Ishikawa (cell line): ENCODE data around the gene GINS2.

Experiments
- CEBPB ChIP-seq: IDR thresholded peaks from 2 replicates; pipeline ENCODE4 v1.6.1; 2012
- CREB1 ChIP-seq: IDR thresholded peaks from 2 replicates; pipeline ENCODE4 v1.6.1; 2012; ENCODE audit warnings: low read depth
- EGR1 ChIP-seq: IDR thresholded peaks from 2 replicates; pipeline ENCODE4 v1.6.1; 2012
- EP300 ChIP-seq: IDR thresholded peaks from 2 replicates; pipeline ENCODE4 v1.6.1; 2012; ENCODE audit warnings: borderline replicate concordance
- FOXM1 ChIP-seq: IDR thresholded peaks from 2 replicates; pipeline ENCODE4 v1.6.1; 2012; ENCODE audit warnings: low read depth, borderline replicate concordance
- MAX ChIP-seq: IDR thresholded peaks from 2 replicates; pipeline ENCODE4 v1.6.1; 2012
- NFIC ChIP-seq: IDR thresholded peaks from 2 replicates; pipeline ENCODE4 v1.6.1; 2012
- RAD21 ChIP-seq: IDR thresholded peaks from 2 replicates; pipeline ENCODE4 v1.6.1; 2012; ENCODE audit warnings: low read depth
- TAF1 ChIP-seq: IDR thresholded peaks from 2 replicates; pipeline ENCODE4 v1.6.1; 2012; ENCODE audit warnings: low read depth, mild to moderate bottlenecking
- TCF12 ChIP-seq: IDR thresholded peaks from 2 replicates; pipeline ENCODE4 v1.6.1; 2012; ENCODE audit warnings: low read depth
- TEAD4 ChIP-seq: IDR thresholded peaks from 2 replicates; pipeline ENCODE4 v1.6.1; 2012
- YY1 ChIP-seq: IDR thresholded peaks from 2 replicates; pipeline ENCODE4 v1.6.1; 2012; ENCODE audit warnings: low read depth
- ZBTB7A ChIP-seq: IDR thresholded peaks from 2 replicates; pipeline ENCODE4 v1.6.1; 2012; ENCODE audit warnings: low read depth
- TF ChIP-seq, protein P1 (sequence below): IDR thresholded peaks from 2 replicates; pipeline ENCODE4 v1.6.1; 2012
- TF ChIP-seq, protein P2 (sequence below): IDR thresholded peaks from 2 replicates; pipeline ENCODE4 v1.6.1; 2012; ENCODE audit warnings: low read depth, mild to moderate bottlenecking

The GINS2 gene

GRCh38 chr16:85707528-85708095 is 18.9 kb upstream of the GINS2 start:
- TF ChIP-seq, protein P1, sequence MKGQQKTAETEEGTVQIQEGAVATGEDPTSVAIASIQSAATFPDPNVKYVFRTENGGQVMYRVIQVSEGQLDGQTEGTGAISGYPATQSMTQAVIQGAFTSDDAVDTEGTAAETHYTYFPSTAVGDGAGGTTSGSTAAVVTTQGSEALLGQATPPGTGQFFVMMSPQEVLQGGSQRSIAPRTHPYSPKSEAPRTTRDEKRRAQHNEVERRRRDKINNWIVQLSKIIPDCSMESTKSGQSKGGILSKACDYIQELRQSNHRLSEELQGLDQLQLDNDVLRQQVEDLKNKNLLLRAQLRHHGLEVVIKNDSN: no peak
- TF ChIP-seq ZBTB7A: no peak
- no peak for TF ChIP-seq TEAD4
- no peak for TF ChIP-seq NFIC

- TF ChIP-seq, protein P1: no peak
- no peak for TF ChIP-seq CEBPB
- no peak for TF ChIP-seq TEAD4
- no peak for TF ChIP-seq MAX
- no peak for TF ChIP-seq NFIC
- TF ChIP-seq RAD21: no peak
- TF ChIP-seq FOXM1: no peak
- no peak for TF ChIP-seq TAF1
- no peak for TF ChIP-seq EP300
- TF ChIP-seq CREB1: no peak
- TF ChIP-seq ZBTB7A: no peak
- no peak for TF ChIP-seq YY1
- TF ChIP-seq TCF12: no peak
- TF ChIP-seq, protein P2, sequence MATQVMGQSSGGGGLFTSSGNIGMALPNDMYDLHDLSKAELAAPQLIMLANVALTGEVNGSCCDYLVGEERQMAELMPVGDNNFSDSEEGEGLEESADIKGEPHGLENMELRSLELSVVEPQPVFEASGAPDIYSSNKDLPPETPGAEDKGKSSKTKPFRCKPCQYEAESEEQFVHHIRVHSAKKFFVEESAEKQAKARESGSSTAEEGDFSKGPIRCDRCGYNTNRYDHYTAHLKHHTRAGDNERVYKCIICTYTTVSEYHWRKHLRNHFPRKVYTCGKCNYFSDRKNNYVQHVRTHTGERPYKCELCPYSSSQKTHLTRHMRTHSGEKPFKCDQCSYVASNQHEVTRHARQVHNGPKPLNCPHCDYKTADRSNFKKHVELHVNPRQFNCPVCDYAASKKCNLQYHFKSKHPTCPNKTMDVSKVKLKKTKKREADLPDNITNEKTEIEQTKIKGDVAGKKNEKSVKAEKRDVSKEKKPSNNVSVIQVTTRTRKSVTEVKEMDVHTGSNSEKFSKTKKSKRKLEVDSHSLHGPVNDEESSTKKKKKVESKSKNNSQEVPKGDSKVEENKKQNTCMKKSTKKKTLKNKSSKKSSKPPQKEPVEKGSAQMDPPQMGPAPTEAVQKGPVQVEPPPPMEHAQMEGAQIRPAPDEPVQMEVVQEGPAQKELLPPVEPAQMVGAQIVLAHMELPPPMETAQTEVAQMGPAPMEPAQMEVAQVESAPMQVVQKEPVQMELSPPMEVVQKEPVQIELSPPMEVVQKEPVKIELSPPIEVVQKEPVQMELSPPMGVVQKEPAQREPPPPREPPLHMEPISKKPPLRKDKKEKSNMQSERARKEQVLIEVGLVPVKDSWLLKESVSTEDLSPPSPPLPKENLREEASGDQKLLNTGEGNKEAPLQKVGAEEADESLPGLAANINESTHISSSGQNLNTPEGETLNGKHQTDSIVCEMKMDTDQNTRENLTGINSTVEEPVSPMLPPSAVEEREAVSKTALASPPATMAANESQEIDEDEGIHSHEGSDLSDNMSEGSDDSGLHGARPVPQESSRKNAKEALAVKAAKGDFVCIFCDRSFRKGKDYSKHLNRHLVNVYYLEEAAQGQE: no peak
- TF ChIP-seq EGR1: no peak
Measured at GRCh38 chr16:85706449-85707034, 17.8 kb upstream of the GINS2 start.

DNA sequence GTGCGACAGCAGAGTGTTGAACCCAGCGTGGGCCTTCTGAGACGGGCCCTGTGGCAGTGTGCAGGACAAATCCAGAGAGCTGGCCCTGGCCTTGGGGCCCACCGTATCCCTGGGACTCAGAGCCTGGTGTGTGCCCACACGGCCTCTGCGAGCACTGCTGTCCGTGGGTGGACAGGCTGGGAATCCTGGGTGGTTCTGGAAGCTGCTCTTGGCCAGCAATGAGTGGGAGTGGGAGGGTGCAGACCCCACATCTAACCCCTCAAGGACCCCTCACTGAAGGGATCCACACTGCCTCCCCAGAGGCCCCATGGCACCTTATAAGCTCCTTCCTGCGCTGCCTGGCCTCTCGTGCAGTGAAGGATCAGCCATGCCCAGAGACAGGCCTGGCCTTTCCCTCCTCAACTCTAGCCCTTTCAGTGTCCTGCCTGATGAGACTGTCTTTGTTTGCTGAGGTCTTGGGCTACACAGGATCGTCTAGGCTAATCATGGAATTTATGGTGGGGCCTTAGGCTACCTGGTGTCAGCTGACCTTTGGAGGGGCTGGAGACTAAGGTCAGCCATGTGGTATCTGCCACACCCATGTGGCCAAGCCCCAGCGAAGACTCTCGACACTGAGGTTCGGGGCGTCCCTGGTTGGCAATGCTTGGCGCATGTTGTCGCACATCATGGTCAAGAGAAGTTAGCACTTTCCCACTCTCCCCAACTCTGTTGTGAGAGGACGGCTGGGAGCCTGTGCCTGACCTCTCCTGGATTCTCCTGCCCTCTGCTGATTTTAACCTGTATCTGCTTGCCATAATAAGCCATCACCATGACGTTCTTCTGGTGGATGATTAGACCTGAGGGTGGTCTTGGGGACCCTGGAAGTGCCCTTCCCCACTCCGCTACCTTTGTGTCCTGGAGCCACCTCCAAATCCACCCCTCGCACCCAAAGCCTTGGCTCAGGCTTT is 16.4 kb upstream of the GINS2 start:
- TF ChIP-seq, protein P1: no peak
- no peak for TF ChIP-seq YY1
- no peak for TF ChIP-seq CEBPB
- no peak for TF ChIP-seq TAF1

GRCh38 chr16:85704011-85704410 is 15.3 kb upstream of the GINS2 start:
- TF ChIP-seq NFIC (no peak), MAX (no peak)

DNA sequence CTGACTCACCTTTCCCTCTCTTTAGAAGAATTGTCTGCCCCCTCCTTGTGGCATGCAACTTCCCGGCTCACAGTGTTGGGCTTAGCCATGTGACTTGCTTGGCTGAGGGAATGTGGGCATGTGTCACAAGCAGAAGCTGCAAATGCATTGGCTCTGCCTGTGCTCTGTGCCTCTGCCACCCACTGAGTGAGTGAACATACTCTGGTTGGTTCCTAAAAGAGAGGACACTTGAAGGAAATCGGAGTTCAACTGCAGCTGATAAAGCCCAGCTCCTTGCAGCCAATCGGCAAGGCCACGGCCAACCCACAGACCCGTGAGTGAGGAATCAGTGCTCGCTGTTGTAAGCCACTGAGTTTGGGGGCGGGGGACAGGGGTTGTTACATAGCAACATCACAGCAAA is 10.9 kb upstream of the GINS2 start:
- TF ChIP-seq TAF1 (no peak), TCF12 (no peak), NFIC (no peak), TEAD4 (no peak), EP300 (no peak), YY1 (no peak), MAX (peak; percentile 56), ZBTB7A (no peak), FOXM1 (no peak), CEBPB (no peak)
- TF ChIP-seq, protein P2: no peak
- TF ChIP-seq, protein P1: peak; percentile 81
